GM19463 (cell line): ENCODE data around the gene ABRAXAS1.
"Not testable (repeated sequence)": the region's sequence is repeated elsewhere in the genome, so short reads cannot be mapped to it uniquely, and the experiment has no call there.

Experiments
- ATAC-seq: cut with Tn5 transposase; IDR thresholded peaks from one replicate; pipeline ENCODE4 v1.9.1; 2021; ENCODE audit warnings: mild to moderate bottlenecking, moderate library complexity; ENCODE audit not compliant: unreplicated experiment

The ABRAXAS1 gene

GRCh38 chr4:83484500-83485461 is at the start of gene ABRAXAS1:
TSS of gene ABRAXAS1 (minus strand) at chr4:83485100. CDS start at chr4:83485072, 28 bp downstream.
- ATAC-seq, result peak; percentile 93

GRCh38 chr4:83527671-83528070 is 42.8 kb upstream of the ABRAXAS1 start:
- ATAC-seq, result no peak

- no peak for ATAC-seq
Observed at GRCh38 chr4:83522239-83522638, 37.3 kb upstream of the ABRAXAS1 start.

GRCh38 chr4:83516042-83516772 is 31.3 kb upstream of the ABRAXAS1 start:
- ATAC-seq, result no peak

GRCh38 chr4:83510442-83510841 is 25.5 kb upstream of the ABRAXAS1 start:
- ATAC-seq, result peak; percentile 48

GRCh38 chr4:83509156-83509585 is 24.3 kb upstream of the ABRAXAS1 start:
- not testable (repeated sequence) for ATAC-seq

GRCh38 chr4:83504996-83505395 is 20.1 kb upstream of the ABRAXAS1 start:
- ATAC-seq, result no peak

- no peak for ATAC-seq
Observed at GRCh38 chr4:83504503-83504902, 19.6 kb upstream of the ABRAXAS1 start.

GRCh38 chr4:83503974-83504373 is 19.1 kb upstream of the ABRAXAS1 start:
- no peak for ATAC-seq

GRCh38 chr4:83501671-83502070 is 16.8 kb upstream of the ABRAXAS1 start:
- ATAC-seq, result not testable (repeated sequence)

- ATAC-seq, result no peak
Observed at GRCh38 chr4:83498187-83498586, 13.3 kb upstream of the ABRAXAS1 start.

- not testable (repeated sequence) for ATAC-seq
Observed at GRCh38 chr4:83496085-83496917, 11.4 kb upstream of the ABRAXAS1 start.

GRCh38 chr4:83490876-83491450 is 6.1 kb upstream of the ABRAXAS1 start:
- ATAC-seq, result peak; percentile 72

- no peak for ATAC-seq
Observed at GRCh38 chr4:83489711-83490326, 4.9 kb upstream of the ABRAXAS1 start.

- no peak for ATAC-seq
Observed at GRCh38 chr4:83486457-83487129, 1.7 kb upstream of the ABRAXAS1 start.

- no peak for ATAC-seq
Observed at GRCh38 chr4:83473966-83474365, 10.9 kb downstream of the ABRAXAS1 start.

GRCh38 chr4:83473423-83473822 is 11.5 kb downstream of the ABRAXAS1 start:
- ATAC-seq, result no peak

GRCh38 chr4:83456184-83456501 is 28.8 kb downstream of the ABRAXAS1 start:
- ATAC-seq, result no peak

GRCh38 chr4:83455281-83456183 is 29.4 kb downstream of the ABRAXAS1 start, which contains the start of the genes HELQ and MRPS18C:
TSS of gene HELQ (minus strand) at chr4:83455823. CDS start at chr4:83455693, 130 bp downstream.
TSS of gene MRPS18C (plus strand) at chr4:83456058. CDS start at chr4:83456078, 20 bp downstream.
- ATAC-seq, result peak; percentile 93
